ENCODE data around the gene CACNA1H. TPM values are rescaled to one million over a fixed set of nuclear protein-coding genes. Genes with fewer than 3 reads are reported as not detected.

Gene CACNA1H
- total and polyA plus RNA-seq, 2 of the 8 experiments (the other 6 are each of a cell fraction or from before 2014, with no cell fraction given), result 14.0 to 28.7 TPM

DNA sequence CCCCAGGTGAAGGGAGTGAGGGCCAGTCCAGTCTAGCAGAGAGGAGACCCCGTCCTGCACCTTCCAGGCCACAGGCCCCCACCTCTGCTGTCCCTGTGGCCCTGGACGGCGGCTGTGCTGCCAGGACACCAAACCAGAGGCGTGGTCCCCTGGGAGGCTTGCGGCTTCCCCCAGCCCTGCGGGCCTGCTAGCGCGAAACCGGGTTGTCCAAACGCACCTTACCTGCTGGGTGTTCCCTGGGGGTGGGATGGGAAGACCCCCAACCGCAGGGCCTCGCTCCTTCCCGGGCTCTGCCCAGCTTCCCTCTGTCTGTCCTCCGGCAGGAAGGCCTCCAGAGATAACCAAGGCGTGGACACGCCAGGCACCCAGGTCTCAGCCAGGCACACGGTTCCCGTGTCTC lies 19.6 kb upstream of the CACNA1H start:
- TF ChIP-seq CBX8 (IDR thresholded peaks at IDR 0.05; ENCODE audit: borderline replicate concordance, low read depth, low read length) (no peak), KDM5A (IDR thresholded peaks at IDR 0.05; ENCODE audit: low read length) (no peak), BCL11A (IDR thresholded peaks at IDR 0.05; ENCODE audit: low read depth in 2 of 2, low read length in 2 of 2) (no peak), TBP (IDR thresholded peaks at IDR 0.05; ENCODE audit: low read depth, low read length) (no peak), CHD2 (IDR thresholded peaks at IDR 0.05; ENCODE audit: low read length) (no peak), YY1 (IDR thresholded peaks at IDR 0.05; ENCODE audit: low read depth, low read length) (no peak), TEAD4 (IDR thresholded peaks at IDR 0.05; ENCODE audit: low read depth, low read length) (no peak), CREB1 (IDR thresholded peaks at IDR 0.05) (no peak), RBBP5 (IDR thresholded peaks at IDR 0.05; ENCODE audit: borderline replicate concordance, low read depth, low read length) (no peak), NRF1 (IDR thresholded peaks at IDR 0.05; ENCODE audit: low read depth, low read length) (no peak), PHF8 (conservative IDR thresholded peaks at IDR 0.05; ENCODE audit: low read depth, low read length) (no peak)
- TF ChIP-seq, protein P1, sequence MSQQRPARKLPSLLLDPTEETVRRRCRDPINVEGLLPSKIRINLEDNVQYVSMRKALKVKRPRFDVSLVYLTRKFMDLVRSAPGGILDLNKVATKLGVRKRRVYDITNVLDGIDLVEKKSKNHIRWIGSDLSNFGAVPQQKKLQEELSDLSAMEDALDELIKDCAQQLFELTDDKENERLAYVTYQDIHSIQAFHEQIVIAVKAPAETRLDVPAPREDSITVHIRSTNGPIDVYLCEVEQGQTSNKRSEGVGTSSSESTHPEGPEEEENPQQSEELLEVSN (IDR thresholded peaks at IDR 0.05), result no peak

More for the DNA sequence above, 19.6 kb upstream of the CACNA1H start:
- H3K23ac ChIP-seq (ENCODE audit: insufficient read length), result no peak overlapping the region
- H3K4me2 ChIP-seq (ENCODE audit: insufficient read depth in 1 of 2, low read depth in 2 of 2, low read length in 2 of 2), result no peak overlapping the region
- H3K23me2 ChIP-seq (ENCODE audit: low read depth, low read length), result no peaks in the 10 kb centered on the region
- no peak overlapping the region for H2AK5ac ChIP-seq (ENCODE audit: low read depth, low read length)
- H4K8ac ChIP-seq (ENCODE audit: extremely low read depth, insufficient read depth, low read length), result no peak overlapping the region
- no peak overlapping the region for H3K14ac ChIP-seq (ENCODE audit: insufficient read length)
- no peaks in the 10 kb centered on the region for H3K9me3 ChIP-seq (ENCODE audit: insufficient read depth in 2 of 2, low read depth in 1 of 2, low read length in 1 of 2)
- no peaks in the 10 kb centered on the region for H3K79me1 ChIP-seq (ENCODE audit: low read depth, low read length)
- H3K9ac ChIP-seq (replicated peaks in 1 of 4; ENCODE audit: extremely low read depth in 1 of 4, low read depth in 3 of 4, low read length in 3 of 4), result no peak overlapping the region
- H3K18ac ChIP-seq (ENCODE audit: extremely low read depth, low read length), result no peak overlapping the region
- H3K36me3 ChIP-seq (ENCODE audit: control insufficient read depth in 2 of 4, insufficient read depth in 4 of 4, low read length in 3 of 4), result no peaks in the 10 kb centered on the region
- WGBS, 2 experiments (ENCODE audit: extremely low coverage in 1 of 2, insufficient coverage in 1 of 2, insufficient read length in 1 of 2, insufficient replicate concordance in 2 of 2, low coverage in 1 of 2, low lambda C conversion rate in 2 of 2, missing lambda C conversion rate in 1 of 2), result 94% methylated on average over 18 of the region's 18 CpGs; no CpG with 5 or more reads in 1 of the 2 experiments
- no peaks in the 10 kb centered on the region for H3K4me1 ChIP-seq (replicated peaks in 1 of 4; ENCODE audit: control insufficient read depth in 3 of 4, insufficient read depth in 4 of 4, low read length in 3 of 4)
- no peak overlapping the region for H2BK20ac ChIP-seq (ENCODE audit: low read length)
- no peak overlapping the region for H3K27ac ChIP-seq (ENCODE audit: low read depth, low read length)
- no peak overlapping the region for H2AFZ ChIP-seq (ENCODE audit: low read length)
- no peaks in the 10 kb centered on the region for H3K79me2 ChIP-seq (ENCODE audit: control insufficient read depth in 1 of 2, insufficient read depth in 2 of 2, low read length in 2 of 2)
- H3K4ac ChIP-seq (replicated peaks; ENCODE audit: insufficient read length, low read depth, low read length), result no peak overlapping the region
- FAIRE-seq (no peak), DNase-seq (ENCODE audit: low read depth in 1 of 2, low spot score in 2 of 2) (no peak)
- no peaks in the 10 kb centered on the region for H3K27me3 ChIP-seq (replicated peaks in 1 of 4; ENCODE audit: control insufficient read depth in 3 of 4, extremely low read depth in 1 of 4, insufficient read depth in 3 of 4, low read length in 3 of 4)
- H4K91ac ChIP-seq (replicated peaks; ENCODE audit: insufficient read length, low read length), result no peak overlapping the region
- no peak overlapping the region for H4K5ac ChIP-seq (ENCODE audit: insufficient read length, low read depth, low read length)
- no peak overlapping the region for H2BK120ac ChIP-seq (replicated peaks; ENCODE audit: low read depth, low read length)
- CTCF ChIA-PET (ENCODE audit: partially characterized antibody), result no interaction called here
- H4K20me1 ChIP-seq (replicated peaks in 1 of 2; ENCODE audit: control insufficient read depth in 1 of 2, insufficient read depth in 2 of 2, low read length in 2 of 2), result no peaks in the 10 kb centered on the region
- no peak overlapping the region for H3K4me3 ChIP-seq (ENCODE audit: extremely low read depth in 1 of 4, insufficient read depth in 2 of 4, low read depth in 3 of 4, low read length in 4 of 4)
- POLR2A ChIA-PET (ENCODE audit: partially characterized antibody), result interaction anchor here (0.9 kb wide), 1 partner anchor 21 kb away, joined by 3 read pairs; no protein-coding TSS in a partner anchor
- H2BK5ac ChIP-seq (ENCODE audit: low read depth, low read length), result no peak overlapping the region
- H2BK12ac ChIP-seq (ENCODE audit: low read depth, low read length), result no peak overlapping the region
- H3K56ac ChIP-seq (replicated peaks; ENCODE audit: insufficient read length, low read depth, low read length), result no peak overlapping the region
- no peak overlapping the region for H2BK15ac ChIP-seq (ENCODE audit: low read length)
